HG02571 (cell line): Measurements from ENCODE around the gene S100A16.
"Not testable (repeated sequence)": the region's sequence is repeated elsewhere in the genome, so short reads cannot be mapped to it uniquely, and the experiment has no call there.

Experiments
- ATAC-seq: cut with Tn5 transposase; IDR thresholded peaks from one replicate; pipeline ENCODE4 v1.9.1; 2021; ENCODE audit warnings: mild to moderate bottlenecking, moderate library complexity; ENCODE audit not compliant: unreplicated experiment

The S100A16 gene

DNA sequence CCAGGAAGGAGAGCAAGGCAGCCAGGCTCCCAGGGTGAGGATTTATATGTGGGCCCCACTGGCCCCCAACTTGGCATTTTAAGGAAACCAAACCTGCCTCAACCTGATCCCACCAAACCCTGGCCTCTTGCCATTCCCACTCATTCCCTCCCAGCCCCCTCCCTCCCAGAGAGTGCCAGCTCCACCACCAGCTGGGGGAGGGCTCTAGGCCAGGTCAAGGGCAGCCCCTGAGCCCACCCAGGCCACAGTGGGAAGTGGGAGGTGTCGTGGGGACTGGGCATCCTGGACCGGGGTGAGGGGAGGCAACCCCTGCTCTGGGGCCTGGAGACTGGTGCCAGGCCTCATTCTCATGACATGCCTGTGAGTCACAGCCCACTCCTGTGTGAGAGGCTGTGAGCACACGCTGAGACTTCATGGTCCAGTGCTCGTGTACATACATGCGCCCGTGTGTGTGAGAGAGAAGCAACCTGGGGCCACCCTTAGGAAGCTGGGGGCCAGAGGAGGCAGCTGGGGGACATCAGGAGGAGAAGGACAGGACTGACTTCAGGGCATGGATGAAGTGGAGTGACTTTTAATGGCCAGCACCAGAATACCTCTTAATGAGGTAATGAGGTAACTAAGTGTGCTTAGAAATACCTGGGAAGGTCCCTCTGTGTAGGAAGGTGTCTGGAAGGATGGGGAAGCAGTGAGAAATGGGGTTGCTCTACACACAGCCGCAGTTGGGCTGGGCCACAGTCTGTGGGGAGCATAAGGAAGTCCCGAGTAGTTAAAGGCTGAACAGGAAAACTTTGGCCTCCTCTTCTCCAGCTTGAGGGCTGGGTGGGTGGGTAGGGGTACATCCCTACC, 47.2 kb downstream of the S100A16 start, which contains the start of gene S100A2:
Gene S100A2 (minus strand): TSS at position 316 of the 846 bp plus-strand sequence. CDS start 1,967 bp downstream, outside the sequence.
- ATAC-seq: no peak

DNA sequence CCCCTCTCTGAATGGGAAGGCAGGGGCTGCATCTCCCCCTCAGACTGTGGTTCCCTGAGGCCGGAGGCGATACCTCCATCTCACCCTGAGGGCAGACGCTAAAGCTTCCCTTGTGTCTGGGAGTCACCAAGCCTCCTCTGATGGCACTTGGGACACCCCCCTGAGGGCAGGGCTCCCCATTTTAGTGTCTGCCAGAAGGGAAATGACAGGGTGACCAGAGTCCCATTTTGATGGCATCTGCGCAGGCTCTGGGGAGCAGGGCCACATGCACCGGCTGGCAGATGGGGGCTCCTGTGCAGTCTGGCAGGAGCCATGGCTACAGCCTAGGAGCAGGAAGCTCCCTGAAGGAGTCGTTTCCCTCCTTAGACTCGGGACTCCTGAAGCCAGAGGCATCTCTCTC, 48.9 kb downstream of the S100A16 start:
- no peak for ATAC-seq

DNA sequence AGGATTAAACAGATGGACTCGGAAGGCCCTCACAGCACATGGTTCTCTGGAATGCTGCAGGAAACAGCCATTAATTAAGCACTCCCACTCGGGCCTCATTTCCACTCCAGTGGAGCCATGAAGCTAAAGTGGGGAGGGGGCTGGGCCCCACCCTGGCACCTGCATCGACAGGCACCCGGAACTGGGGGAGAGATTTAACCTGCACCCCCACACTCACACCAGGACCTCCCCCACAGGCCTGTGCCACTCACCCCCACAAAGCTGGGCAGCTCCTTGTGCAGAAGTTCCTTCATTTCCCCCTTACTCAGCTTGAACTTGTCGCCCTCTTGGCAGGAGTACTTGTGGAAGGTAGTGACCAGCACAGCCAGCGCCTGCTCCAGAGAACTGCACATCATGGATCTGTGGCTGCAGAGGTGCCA, 49.4 kb downstream of the S100A16 start:
- ATAC-seq: no peak

DNA sequence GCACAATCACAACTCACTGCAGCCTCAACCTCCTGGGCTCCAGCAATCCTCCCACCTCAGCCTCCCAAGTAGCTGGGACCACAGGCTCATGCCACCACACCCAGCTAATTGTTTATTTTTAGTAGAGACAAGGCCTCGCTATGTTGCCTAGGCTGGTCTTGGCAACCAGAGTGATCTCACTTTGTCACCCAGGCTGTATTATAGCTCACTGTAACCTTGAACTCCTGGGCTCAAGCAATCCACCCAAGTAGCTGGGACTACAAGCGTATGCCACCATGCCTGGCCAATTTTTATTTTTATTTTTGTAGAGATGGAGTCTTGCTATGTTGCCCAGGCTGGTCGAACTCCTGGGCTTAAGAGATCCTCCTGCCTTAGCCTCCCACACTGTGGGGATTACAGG, 50.9 kb downstream of the S100A16 start:
- ATAC-seq: not testable (repeated sequence)

DNA sequence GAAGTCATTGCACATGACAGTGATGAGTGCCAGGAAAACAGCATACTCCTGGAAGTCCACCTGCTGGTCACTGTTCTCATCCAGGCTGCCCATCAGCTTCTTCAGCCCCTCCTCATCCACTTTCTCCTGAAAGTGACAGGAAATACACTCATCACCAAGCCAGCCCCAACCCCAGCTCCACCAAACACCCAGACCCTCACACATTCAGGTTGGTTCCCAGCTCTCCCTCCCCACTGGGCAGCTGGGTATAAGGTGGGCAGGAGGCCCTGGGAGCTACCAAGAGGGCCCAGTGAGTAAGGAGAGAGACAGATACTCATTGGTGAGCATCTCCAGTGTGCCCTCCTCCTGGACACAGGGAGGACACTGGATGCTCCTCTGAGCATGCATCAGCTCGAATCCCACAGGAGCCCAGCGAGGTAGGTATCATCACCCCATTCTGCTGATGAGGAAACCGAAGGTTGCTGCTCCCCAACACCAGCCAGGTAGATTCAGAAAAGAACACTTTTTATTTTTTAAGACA, 51.4 kb downstream of the S100A16 start:
- ATAC-seq: no peak

- ATAC-seq: no peak
These were observed 52.0 kb downstream of the S100A16 start for GRCh38 chr1:153560771-153561465.

- no peak for ATAC-seq
These were observed 52.7 kb downstream of the S100A16 start for GRCh38 chr1:153560241-153560640.

DNA sequence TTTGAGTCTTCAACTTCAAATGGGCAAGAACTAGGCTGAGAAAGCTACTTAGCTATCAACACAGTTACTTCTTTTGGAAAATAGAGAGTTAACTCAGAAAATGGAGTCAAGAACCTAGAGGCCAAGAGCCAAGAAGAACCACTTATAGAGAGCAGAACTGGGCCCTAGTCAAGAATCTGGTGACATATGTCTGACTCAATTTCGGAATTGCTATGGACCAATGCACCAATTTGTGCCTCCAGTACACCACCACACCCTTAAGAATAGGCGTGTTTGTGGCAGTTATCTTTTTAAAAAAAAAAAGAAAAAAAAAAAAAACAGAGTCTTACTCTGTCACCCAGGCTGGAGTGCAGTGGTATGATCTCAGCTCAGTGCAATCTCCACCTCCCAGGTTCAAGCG, 55.1 kb downstream of the S100A16 start:
- ATAC-seq: no peak
